Ascending aorta (tissue), 2 donors: ENCODE results near the gene NINJ1. TPM values are rescaled to one million over a fixed set of nuclear protein-coding genes. Genes with fewer than 3 reads are reported as not detected.
"Not testable (repeated sequence)": the region's sequence is repeated elsewhere in the genome, so short reads cannot be mapped to it uniquely, and the experiment has no call there.

Experiments
- DNase-seq, 2 donors: peaks; one replicate each; pipeline ENCODE4 v3.0.0-alpha.2; 2019; ENCODE audit warnings: low spot score in 2 of 2
- H3K27ac ChIP-seq, 2 donors: fragments of 200-600 bp; sonication (generic); one replicate each; pipeline ENCODE4 v1.5.1; 2016 to 2017; ENCODE audit warnings: mild to moderate bottlenecking in 1 of 2
- H3K27me3 ChIP-seq: fragments of 200-600 bp; sonication (generic); one replicate; pipeline ENCODE4 v1.5.1; 2017
- H3K36me3 ChIP-seq, 2 donors: fragments of 200-600 bp; sonication (generic); one replicate each; pipeline ENCODE4 v1.5.1; 2016
- H3K4me1 ChIP-seq, 2 donors: fragments of 200-600 bp; sonication (generic); one replicate each; pipeline ENCODE4 v1.5.1; 2016 to 2017; ENCODE audit warnings: mild to moderate bottlenecking in 1 of 2
- H3K4me3 ChIP-seq, 2 donors: fragments of 200-600 bp; sonication (generic); one replicate each; pipeline ENCODE4 v1.5.1; 2016 to 2017; ENCODE audit warnings: mild to moderate bottlenecking in 1 of 2
- H3K9me3 ChIP-seq, 2 donors: fragments of 200-600 bp; sonication (generic); one replicate each; pipeline ENCODE4 v1.5.1; 2016
- intact Hi-C: fragments of 100-400 bp; cut with DNase I; formaldehyde crosslinking; loops from one replicate; pipeline ENCODE4 v1.15.1; 2023
- total RNA-seq: library from RNA; depleted of rRNA; stranded (reverse); fragments of >200 nt; gene quantifications from one replicate; pipeline ENCODE4 v1.1.0, GENCODE V29; 2016
- TF ChIP-seq, protein P1 (sequence below), 3 experiments: fragments of 200-600 bp in 2 of 3; fragments of 450-650 bp in 1 of 3; sonication (generic) in 2 of 3; IDR thresholded peaks; one replicate each; pipeline ENCODE4 v1.5.1; 2016 to 2019; ENCODE audit warnings: antibody characterized with exemption in 3 of 3, mild to moderate bottlenecking in 1 of 3, moderate library complexity in 1 of 3

Gene NINJ1
- total RNA-seq, 1 donor from 2014 or later, result 156 TPM

DNA sequence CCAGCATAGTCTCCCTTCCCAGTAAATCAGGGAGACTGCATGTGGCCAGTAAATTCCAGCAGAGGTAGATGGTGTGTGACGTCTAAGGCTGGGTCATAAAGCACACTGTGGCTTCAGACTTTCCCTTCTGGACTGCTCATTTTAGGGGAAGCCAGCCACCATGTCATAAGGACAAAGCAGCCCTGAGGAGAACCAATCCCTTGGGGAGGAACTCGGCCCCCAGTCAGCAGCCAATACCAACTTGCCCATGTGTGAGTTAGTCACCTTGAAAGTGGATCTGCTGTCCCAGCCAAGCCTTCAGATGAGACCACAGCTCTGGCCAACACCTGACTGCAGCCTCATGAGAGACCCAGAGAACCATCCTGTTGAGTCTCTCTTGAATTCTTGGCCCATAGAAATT lies 14.7 kb upstream of the NINJ1 start:
- Histone ChIP-seq H3K4me3 (no peak overlapping the region), H3K4me1 (peaks cover 0 to 7% of the 10 kb centered on the region in 2 donors), H3K27ac (no peak overlapping the region), H3K27me3 (no peaks in the 10 kb centered on the region), H3K36me3 (no peaks in the 10 kb centered on the region), H3K9me3 (no peaks in the 10 kb centered on the region)
- DNase-seq, result no peak
- intact Hi-C loops, result no loop called here
- TF ChIP-seq, protein P1, sequence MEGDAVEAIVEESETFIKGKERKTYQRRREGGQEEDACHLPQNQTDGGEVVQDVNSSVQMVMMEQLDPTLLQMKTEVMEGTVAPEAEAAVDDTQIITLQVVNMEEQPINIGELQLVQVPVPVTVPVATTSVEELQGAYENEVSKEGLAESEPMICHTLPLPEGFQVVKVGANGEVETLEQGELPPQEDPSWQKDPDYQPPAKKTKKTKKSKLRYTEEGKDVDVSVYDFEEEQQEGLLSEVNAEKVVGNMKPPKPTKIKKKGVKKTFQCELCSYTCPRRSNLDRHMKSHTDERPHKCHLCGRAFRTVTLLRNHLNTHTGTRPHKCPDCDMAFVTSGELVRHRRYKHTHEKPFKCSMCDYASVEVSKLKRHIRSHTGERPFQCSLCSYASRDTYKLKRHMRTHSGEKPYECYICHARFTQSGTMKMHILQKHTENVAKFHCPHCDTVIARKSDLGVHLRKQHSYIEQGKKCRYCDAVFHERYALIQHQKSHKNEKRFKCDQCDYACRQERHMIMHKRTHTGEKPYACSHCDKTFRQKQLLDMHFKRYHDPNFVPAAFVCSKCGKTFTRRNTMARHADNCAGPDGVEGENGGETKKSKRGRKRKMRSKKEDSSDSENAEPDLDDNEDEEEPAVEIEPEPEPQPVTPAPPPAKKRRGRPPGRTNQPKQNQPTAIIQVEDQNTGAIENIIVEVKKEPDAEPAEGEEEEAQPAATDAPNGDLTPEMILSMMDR (IDR thresholded peaks at IDR 0.05), result no peak

DNA sequence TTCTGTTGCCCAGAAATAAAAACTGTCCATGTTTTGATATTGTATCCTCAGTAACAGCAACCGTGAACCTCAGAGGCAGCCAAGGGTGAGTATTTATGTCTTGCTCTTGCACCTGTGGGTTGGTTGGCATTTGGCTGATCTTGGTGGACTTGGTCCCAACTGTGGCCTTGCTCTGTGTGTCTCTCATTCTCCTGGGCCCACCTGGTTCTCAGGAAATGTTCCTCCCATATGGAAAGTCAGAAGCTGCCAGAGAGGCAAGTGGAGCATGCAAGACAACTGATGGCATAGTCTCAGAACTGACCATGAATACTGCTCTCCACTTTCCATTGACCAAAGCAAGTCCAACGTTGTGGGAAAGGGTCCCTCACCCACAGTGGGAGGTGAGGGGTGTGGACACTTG lies 13.6 kb upstream of the NINJ1 start:
- no peak for DNase-seq
- TF ChIP-seq, protein P1 (IDR thresholded peaks at IDR 0.05), result no peak
- Histone ChIP-seq H3K9me3 (no peaks in the 10 kb centered on the region), H3K4me1 (peaks cover 0 to 7% of the 10 kb centered on the region in 2 donors), H3K4me3 (no peak overlapping the region), H3K27me3 (no peaks in the 10 kb centered on the region), H3K36me3 (no peaks in the 10 kb centered on the region), H3K27ac (no peak overlapping the region)
- intact Hi-C loops, result no loop called here

DNA sequence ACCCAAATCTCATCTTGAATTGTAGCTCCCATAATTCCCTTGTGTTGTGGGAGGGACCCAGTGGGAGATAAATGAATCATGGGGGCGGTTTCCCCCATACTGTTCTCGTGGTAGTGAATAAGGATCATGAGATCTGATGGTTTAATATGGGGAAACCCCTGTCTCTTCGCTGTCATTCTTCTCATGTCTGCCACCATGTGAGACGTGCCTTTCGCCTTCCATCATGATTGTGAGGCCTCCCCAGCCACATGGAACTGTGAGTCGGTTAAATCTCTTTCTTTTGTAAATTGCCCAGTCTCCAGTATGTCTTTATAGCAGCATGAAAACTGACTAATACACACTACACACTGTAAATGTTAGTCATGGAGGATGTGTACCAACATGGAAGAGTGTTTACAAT lies 12.6 kb upstream of the NINJ1 start:
- H3K27ac ChIP-seq, DNase-seq, H3K27me3 ChIP-seq, H3K9me3 ChIP-seq, intact Hi-C loops, H3K36me3 ChIP-seq, H3K4me3 ChIP-seq: not testable (repeated sequence)
- H3K4me1 ChIP-seq, result peaks cover 0 to 12% of the 10 kb centered on the region in 2 donors

DNA sequence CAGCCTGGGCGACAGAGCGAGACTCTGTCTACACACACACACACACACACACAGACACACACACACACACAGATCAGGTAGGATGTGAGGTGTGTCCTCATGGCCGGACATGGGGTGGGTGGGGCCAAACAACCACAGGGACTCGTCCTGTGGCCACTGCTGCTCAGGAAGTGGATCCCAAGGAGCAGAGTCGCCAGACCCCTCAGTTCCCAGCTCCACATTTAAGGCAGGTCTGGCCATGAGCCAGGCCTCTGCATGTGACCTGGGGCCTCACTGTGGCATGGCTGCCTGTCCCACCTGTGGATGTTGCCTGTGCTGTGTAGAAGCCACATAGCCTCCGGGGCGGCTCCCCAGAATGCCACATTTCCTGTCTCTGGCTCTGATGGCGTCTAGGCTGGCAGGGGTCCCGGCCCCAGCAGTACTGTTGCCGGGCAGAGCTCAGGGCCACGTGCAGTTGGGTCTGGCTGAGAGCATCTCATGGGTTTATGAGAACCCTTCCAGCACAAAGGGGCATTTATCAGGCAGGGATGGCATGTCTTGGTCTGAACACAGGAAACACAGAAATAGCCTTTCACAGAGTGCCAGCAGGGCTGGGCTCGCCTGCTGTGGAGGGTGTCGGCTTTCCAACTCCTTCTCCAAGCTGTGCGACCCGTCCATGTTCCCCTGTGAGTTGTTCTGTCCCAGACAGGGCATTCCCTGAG lies 9.9 kb upstream of the NINJ1 start:
- intact Hi-C loops, result no loop called here
- no peaks in the 10 kb centered on the region for H3K9me3 ChIP-seq
- H3K27me3 ChIP-seq, result no peaks in the 10 kb centered on the region
- peaks cover 0 to 12% of the 10 kb centered on the region in 2 donors for H3K4me1 ChIP-seq
- peak overlapping the region; percentile 63 to 76 for H3K27ac ChIP-seq
- peak overlapping the region in 1 of 2 donors; percentile 2 for H3K4me3 ChIP-seq
- TF ChIP-seq, protein P1 (IDR thresholded peaks at IDR 0.05), result no peak
- H3K36me3 ChIP-seq, result no peaks in the 10 kb centered on the region
- DNase-seq, result no peak

DNA sequence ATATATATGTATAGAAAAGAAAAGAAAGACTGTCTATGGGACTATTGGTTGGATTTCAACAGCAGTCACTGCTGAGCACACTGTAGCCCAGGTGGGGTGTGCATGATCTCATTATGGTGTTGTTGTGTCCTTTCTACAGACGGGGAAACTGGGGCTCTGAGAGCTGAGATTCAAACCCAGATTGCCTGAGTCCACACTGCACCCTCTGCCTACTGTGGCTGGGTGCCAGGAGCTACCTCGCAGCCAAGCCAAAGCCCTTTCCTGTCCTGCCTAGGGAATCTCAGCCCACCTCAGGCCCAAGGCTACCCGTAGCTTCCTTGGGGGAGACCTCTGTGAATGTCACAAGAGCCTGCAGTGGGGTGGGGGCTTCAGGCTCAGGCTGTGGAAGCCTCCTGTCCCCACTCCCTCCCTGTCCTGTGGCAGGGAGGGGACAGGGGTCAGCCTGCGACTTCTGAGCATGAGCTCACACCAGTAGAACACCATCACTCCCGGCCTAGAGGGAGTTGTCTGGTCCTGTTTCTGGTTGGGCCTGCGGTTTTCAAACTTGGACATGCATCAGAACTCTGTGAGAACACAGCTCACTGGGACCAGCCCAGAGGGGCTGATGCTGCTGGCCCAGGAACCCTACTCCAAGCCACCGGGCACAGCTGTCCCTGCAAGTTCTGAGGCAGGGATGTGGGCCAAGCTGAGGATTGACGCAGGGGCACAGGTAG lies 7.9 kb upstream of the NINJ1 start:
- Histone ChIP-seq H3K4me3 (no peak overlapping the region), H3K27me3 (no peaks in the 10 kb centered on the region), H3K27ac (peak overlapping the region; percentile 55 to 72), H3K4me1 (peaks cover 0 to 12% of the 10 kb centered on the region in 2 donors), H3K9me3 (peaks cover 0 to 4% of the 10 kb centered on the region in 2 donors), H3K36me3 (no peaks in the 10 kb centered on the region)
- intact Hi-C loops, result no loop called here
- TF ChIP-seq, protein P1 (IDR thresholded peaks at IDR 0.05), result no peak
- DNase-seq, result no peak
